Epithelial cell of esophagus (primary cell): ENCODE measurements around the gene PTPRM.

Experiments
- DNase-seq: peaks from one replicate; pipeline ENCODE4 v3.0.0; 2010; ENCODE audit warnings: low read depth
- H3K4me3 ChIP-seq: 2 replicates; pipeline ENCODE4 v1.5.1; 2011; ENCODE audit warnings: mild to moderate bottlenecking, low read length, control low read depth
- CTCF ChIP-seq: IDR thresholded peaks from 2 replicates; pipeline ENCODE4 v1.5.1; 2011; ENCODE audit warnings: low read depth, mild to moderate bottlenecking, low read length, control low read depth, inconsistent platforms; ENCODE audit not compliant: insufficient read depth; ENCODE audit errors: missing control alignments

Gene PTPRM

GRCh38 chr18:8365006-8365405 is 797.9 kb downstream of the PTPRM start:
- no peak for TF ChIP-seq CTCF
- DNase-seq, result no peak
- no peak overlapping the region for H3K4me3 ChIP-seq

- no peak overlapping the region for H3K4me3 ChIP-seq
- no peak for TF ChIP-seq CTCF
- no peak for DNase-seq
Observed at GRCh38 chr18:8365528-8365927, 798.4 kb downstream of the PTPRM start.

- no peak overlapping the region for H3K4me3 ChIP-seq
- no peak for DNase-seq
- TF ChIP-seq CTCF, result no peak
Observed at GRCh38 chr18:8366070-8366469, 799.0 kb downstream of the PTPRM start.

GRCh38 chr18:8366656-8367055 is 799.5 kb downstream of the PTPRM start:
- no peak overlapping the region for H3K4me3 ChIP-seq
- TF ChIP-seq CTCF, result no peak
- DNase-seq, result no peak

GRCh38 chr18:8367217-8367988 is 800.3 kb downstream of the PTPRM start:
- no peak overlapping the region for H3K4me3 ChIP-seq
- peak; percentile 30 for DNase-seq
- peak; percentile 41 for TF ChIP-seq CTCF

GRCh38 chr18:8368512-8369217 is 801.5 kb downstream of the PTPRM start:
- TF ChIP-seq CTCF, result no peak
- no peak overlapping the region for H3K4me3 ChIP-seq
- no peak for DNase-seq

- no peak overlapping the region for H3K4me3 ChIP-seq
- TF ChIP-seq CTCF, result no peak
- peak; percentile 97 for DNase-seq
Observed at GRCh38 chr18:8373486-8373885, 806.4 kb downstream of the PTPRM start.
